Superior temporal gyrus (tissue), 1 donor: Measurements from ENCODE around the gene NEK5.
A peak's percentile ranks its signal among the peaks of the same experiment; 100 is the strongest.

Experiments used
- DNase-seq: peaks from one replicate; pipeline ENCODE4 v3.0.0-alpha.2; 2016; ENCODE audit errors: extremely low spot score

The NEK5 gene

DNA sequence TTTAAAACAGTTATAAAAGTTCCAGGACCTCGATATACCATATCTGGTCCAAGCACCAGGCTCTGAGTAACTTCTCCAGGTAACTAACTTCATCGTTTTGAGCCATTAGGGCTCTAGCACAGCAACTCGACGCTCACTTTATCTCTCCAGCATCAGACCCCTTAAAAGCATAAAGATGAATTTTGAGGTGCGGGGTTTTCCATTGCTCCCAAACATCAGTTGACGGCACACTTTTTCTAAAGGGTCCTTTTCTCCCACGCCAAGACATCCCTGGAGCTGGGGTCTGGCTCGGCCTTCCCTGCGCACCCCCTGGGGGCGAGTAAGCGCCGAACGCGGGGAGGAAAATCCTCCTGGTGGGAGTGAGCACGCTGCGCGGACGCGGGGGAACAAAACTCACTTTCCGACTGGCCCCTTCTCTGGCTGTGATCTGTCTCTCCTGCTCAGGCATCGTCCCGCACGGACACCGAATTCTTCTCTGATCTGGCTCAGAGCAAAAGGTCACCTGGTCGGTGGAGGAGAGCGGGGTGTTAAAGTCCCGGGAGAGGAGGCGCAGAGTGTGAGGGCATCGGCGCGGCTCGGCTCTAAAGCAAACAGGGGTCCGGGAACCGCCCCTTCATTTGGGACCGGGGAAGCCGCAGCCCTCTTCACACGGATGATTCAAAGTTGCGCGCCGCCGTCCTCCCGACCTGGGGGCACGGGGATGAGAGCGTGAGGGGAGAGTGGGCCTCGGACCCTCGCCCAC lies 117.8 kb downstream of the NEK5 start, which contains the start of gene ATP7B:
Gene ATP7B, minus strand, starts transcription at position 561 of the 742 bp plus-strand sequence. Its CDS starts 113 bp downstream, at position 448.
- no peak for DNase-seq

DNA sequence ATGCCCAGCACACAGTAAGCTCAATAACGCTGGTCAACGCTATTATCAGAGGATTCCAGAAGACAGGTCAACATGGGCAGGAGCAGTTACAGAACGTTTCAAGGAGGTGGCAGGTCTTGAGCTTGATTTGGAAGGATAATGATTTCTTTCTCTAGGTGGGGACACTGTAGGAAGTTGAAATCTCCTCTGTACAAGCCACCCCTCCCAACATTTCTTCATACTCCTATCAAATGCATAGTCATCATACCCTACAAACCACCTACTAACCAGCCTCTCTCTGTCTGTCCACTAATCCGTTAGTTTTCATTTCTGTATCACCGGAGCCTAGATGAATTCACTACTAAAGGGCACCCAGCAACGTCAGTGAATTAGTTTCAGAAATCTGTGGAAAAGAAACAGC lies 118.9 kb downstream of the NEK5 start:
- DNase-seq: no peak

DNA sequence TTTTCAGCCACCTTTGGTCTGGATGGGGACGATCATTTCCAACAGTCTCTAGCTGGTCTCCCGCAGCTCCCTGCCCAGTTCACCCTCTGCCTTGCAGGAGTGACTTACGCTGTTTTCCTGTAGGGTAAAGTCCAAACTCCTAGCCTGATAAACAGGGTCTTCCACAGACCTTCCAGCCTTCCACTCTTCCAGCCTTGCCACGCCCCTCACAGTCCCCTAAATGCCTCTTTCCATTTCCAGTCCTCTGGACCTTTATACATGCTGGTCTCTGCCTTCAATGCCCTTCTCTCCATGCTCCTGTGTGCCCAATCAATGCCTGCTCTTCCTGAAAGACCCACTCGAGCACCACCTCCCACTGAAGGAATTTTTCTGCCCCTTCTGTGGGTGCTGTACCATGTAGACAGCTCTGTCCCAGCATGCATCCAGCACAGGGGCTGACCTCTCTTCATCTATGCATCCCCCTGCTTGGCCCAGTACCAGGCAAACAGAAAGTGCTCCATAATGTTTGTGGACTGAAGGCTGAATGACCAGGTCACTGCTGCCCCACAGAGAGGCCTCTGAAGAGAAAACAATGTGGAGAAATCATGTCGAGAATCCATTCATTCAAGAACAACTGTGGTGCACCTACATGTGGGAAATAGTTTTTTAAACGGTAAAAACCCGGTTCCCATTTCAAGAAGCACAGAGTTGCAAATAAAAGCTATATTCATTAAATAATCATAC lies 122.2 kb downstream of the NEK5 start:
- no peak for DNase-seq

DNA sequence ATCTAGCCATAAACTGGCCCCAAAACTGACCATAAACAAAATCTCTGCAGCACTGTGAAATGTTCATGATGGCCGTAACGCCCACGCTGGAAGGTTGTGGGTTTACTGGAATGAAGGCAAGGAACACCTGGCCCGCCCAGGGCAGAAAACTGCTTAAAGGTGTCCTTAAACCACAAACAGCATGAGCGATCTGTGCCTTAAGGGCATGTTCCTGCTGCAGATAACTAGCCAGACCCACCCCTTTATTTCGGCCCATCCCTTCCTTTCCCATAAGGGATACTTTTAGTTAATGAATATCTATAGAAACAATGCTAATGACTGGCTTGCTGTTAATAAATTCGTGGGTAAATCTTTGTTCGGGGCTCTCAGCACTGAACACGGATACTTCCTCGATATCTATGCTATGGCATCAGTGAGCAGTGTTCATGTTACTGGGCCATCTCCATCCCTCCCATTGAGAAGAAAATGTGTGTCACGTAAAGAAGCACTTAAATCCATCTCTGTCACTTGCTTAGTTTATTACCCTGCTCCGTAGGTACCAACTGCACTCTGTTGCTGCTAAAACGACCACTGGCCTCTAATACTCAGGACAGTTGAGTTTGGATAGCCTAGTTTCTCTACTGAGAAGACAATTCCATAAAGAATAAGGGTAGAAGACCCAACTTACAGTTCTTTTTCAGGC lies 122.9 kb downstream of the NEK5 start:
- DNase-seq: no peak

DNA sequence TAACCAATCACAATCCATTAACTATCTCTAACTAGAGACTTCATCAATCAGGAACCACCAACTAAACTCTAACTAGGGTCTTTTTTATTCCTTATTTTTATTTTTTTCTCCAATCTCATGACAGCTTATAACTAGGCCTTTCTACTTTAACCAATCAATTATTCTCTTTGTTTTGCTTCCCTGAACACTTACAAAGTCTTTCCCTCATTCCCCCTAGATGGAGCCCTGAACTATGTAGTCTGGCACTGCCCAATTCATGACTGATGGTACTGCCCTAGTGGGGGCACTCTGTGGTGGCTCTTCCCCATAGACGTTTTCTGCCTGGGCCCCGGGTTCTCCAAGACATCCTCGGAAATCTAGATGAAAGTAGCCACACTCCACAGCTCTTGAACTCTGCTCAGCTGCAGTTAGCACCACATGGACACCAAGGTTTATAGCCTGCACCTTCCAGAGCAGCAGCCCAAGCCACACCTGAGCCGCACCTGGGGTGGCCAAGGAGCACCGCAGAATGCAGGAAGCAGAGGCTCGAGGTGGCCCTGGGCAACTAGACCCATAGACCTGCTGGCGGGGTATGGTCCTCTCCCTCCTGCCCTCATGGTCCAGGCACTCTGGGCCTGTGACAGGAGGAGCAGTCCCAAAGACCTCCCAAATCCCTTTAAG lies 124.2 kb downstream of the NEK5 start:
- peak; percentile 29 for DNase-seq

DNA sequence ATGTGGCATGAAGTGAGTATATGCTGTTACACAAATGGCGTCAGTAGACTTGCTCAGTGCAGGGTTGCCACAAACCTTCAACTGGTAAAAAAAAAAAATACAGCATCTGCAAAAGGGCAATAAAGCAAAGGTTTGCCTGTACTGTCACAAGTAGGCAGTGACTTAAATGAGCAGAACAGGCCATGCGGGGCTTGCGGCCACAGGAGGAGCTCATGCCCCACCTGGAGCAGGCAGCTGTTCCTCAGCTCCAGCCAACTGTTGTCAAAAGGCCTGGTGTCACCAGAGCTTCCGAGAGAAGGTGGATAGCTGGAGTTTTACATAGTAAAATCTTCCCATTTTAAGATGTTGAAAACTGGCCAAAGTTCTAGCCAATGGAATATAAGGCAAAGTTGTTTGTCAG lies 125.3 kb downstream of the NEK5 start:
- DNase-seq: no peak

DNA sequence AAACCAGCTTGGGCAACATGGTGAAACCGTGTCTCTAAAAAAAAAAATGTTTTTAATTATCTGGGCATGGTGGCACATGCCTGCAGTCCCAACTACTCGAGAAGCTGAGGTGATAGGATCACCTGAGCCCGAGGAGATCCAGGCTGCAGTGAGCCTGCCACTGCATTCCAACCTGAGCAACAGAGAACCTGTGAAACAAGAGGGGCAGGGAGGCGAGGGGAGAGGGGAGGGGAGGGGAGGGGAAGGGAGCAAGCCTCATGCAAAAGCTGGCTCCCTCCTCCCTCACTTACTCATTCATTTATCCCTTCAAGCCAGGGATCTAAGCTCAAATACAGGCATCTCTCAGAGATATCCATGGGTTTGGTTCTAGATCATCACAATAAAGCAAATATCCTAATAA lies 126.5 kb downstream of the NEK5 start:
- DNase-seq: no peak

DNA sequence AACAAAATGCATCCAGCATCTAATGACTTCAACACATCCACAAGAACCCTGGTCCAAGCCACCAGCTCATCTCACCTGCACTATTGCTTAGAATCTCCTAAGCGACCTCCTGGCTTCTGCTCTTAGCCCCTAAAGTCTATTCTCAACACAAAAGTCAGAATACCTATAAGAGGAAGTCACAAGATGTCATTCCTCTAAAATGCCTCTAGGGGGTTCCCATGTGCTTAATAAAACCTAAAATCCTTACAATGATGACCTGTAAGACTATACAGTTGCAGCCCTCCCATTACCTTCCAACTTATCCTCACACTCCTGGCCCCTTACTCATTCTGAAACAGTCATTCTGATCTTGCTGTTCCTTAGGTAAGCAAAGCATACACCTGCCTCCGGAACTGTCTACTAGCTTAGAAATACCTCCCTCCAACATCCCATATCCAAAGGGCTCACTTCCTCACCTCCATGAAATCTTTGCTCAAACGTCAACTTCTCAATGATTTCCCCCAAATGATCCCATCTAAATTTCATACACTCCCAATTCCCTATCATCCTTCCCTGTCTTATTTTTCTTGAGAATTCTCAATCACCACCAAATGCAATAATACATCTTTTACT lies 127.6 kb downstream of the NEK5 start:
- DNase-seq: peak; percentile 71

DNA sequence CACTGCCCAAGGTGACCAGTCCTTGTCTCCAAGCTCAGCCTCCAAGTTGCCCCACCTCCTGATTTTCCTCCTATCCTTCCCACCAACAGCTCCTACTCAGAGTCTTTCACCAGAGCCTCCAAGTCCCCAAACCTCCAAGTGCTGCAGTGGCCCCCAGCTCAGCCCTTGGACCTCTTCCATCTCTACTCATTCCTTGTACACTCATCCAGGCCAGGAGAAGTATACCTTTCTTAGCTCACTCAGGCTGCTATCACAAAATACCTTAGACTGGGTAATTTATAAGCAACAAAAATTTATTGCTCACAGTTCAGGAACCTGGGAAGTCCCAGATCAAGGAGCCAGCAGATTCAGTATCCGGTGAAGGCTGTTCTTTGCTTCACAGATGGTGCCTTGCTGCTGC lies 129.0 kb downstream of the NEK5 start:
- DNase-seq: no peak

DNA sequence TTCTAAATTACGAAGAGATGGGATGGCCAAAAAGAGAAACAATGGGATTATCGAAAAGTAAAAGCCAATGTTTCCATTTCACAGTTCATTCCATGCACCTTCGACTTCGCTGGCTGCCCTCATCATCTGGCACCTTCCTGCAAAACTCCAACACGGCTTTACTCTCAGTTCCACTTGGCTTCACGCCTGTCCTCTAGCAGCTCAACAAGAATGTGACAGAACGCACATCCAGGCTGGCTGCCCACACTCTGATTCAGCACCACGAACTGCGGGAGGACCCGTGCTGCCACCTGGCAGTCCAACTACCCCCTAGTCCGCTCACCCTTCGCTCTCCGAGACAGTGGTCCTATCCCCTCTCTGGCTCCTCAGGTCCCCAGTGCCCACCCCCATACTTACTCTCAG lies 129.4 kb downstream of the NEK5 start:
- peak; percentile 47 for DNase-seq

DNA sequence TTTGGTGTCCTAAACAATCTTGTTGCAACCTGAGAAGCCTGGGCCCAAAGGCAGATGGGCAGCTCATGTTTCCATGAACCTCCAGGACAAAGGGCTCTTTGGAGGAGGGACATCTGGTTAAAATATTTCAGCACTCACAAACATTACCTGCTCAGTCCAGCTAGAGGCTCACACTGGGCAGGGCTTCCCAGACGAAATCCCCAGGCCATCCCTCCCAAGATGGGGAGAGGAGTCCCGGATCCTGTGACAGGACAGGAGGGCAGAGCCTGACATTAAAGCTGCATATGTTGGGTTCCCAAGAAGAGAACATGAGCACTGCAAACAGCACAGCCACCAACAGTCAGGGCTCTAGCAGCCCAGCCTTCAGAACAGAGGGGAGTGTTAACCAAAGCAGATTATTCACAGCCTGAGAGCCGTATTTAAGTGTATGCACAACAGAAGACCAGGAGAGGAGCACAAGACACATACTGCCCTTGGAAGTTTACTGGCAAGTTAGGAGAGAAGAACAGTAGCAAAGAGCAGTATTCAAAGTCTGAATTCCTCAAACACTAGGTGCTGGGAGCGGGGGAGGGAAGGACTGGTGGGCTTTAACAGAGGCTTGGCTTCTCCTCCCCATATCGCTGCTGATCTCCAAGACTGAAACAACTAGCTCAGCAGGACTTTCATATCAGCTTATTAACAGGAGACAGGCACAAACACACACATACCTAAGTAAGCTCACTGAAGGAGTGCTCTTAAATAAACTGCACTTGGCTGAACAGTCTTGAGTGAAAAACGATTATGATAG lies 130.0 kb downstream of the NEK5 start:
- DNase-seq: no peak

DNA sequence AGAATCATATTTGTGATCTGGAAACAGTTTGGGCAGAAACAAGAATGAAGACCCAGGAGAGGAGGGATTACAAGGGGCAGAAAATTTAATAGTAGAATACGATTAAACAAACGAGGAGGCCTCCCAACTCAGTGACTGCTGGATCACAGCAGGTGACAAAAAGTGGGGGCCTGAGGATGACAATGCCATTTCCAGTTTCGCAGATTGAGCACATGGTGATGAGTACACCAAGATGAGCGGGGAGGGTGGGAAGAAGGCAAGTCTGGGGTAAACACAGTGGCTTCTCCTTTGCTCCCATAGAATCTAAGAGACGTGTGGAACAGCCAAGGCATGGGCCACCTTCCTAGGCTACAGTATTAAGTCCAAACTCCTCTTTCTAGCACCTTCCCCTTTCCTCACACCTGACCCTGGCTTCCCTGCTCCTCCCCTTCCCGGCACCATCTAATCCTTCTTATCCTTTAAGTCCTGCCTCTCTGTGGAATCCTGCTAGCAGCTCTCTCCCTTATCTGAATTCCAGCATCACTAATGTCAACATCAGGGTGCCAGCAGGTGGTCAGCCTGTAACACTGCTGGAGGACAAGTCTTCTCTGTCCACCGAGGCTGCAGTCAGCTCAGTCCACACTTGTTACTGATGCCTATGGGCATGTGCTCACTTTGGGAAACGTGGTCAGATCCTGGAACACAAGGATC lies 131.1 kb downstream of the NEK5 start:
- no peak for DNase-seq

DNA sequence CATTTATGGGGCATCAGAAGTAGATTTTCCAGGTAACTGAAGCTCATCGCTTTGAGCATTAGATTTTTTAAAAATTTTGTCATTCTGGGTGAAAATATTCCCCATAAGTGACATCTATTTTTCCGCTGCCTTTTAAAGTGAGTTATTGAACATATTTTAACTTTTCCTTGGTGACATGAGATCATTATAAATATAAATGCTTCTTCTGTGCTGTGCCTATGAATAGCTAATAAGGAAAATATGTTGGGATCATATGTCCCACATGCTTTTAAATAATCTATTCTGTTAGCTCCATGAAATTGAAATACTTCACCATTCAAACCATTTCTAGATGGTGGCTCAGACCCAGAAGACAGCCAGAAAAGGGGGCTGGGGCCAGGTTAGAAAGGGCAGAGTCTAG lies 131.7 kb downstream of the NEK5 start:
- no peak for DNase-seq

DNA sequence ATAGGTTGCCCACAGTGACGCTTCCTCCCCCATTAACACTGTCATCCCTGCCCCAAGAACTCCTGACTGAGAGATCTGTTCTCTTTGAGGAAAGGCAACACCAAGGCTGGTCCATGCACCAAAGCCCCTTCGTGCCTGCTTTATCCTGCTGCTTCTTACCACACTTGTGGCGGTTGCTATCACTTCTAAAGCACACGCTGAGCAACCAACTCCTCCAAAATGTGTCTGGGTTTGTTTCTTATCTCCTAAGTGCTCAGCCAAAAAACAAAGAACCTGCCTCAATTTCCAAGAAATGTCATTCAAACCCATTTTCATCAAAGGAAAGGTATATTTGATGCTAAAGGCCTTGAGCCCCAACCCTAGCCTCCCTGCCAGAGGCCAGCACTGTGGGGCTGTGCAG lies 132.2 kb downstream of the NEK5 start:
- DNase-seq: no peak

DNA sequence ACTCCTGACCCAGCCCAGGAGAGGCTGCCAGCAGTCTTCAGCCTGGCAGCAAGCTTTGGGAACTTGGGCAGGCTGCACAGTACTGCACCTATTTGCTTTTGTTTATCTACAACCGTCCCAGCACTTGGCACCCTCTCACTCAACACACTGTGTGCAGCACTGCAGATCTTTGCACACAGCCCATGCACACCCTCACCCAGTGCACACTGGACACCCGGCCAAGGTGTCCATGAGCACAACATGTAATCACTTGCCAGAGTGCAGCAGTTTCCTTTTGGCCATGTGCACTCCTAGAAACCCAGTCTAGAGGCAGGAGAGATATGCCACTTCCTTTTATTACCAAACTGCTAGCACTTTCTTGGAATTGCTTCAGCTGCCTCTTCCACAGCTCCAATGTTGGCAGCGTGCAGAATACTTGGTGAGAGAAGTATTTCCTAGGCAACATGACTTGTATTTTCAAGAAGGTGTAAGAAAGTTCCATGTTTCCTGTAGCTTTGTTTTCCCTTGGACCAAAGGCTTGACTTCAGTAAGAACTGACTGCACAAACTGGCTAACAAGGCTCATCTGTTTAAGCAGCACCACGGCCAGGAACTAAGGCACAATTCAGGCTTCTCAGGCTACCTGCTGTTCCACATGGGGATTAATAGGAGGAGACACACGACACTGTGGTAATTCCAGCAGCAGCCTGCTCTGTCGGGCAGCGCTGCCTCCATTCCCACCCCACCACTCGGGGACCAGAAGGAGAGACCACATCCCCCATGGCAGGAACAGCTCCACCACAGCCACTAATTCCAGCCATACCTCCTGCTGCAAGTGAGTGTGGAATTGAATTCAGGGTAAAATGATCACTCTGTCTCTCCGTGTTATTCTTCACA lies 133.0 kb downstream of the NEK5 start:
- DNase-seq: peak; percentile 61

DNA sequence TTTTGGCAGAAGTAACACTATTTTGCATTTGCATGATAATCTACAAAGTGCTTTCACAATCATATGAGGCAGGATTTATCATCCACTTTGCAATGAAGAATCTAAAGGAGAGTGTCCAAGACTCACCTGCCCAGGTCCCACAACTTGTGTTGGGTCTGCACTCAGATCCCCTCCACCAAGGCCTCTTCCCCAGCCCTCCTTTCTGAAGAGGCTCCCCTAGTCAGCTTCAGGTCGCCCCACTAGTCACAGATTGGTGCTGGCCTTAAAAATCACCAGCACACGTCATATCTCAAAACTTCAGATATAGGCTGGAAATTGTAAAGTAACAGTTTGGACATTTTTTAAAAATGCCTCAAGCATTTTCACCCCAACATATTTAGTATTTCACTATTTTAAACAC lies 135.2 kb downstream of the NEK5 start:
- DNase-seq: no peak

DNA sequence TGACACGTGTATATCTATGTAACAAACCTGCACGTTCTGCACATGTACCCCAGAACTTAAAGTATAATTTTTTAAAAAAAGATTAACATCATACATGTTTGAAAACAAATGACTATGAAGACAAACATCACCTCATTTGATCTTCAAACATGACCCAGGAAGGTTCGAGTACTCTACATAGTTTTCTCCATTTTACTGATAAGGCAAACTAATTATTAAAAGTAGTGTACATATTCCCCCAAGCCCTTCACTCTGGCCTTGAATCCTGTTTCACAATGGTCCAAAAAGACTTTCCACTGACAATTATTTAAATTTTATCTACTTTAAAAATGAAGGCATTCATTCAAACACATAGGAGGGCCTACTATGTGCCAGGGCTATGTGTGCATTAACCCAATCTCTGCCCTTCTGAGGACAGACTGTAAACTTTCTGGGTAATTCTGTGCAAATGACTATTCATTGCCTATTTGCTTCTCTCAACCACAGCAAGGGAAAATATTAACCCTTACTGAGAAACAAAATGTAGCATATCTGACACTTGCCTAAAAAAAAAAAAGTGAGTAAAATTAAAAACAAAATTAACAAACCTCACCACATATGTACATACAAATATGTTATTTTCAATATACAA lies 139.8 kb downstream of the NEK5 start:
- DNase-seq: no peak
